Stimulated activated CD4-positive, alpha-beta T cell treated with anti-CD3 and anti-CD28 coated beads, Interleukin-4, amount 100 ng/mL, for 48 hours (primary cell): ENCODE data around the gene PLEKHM2.

ENCODE experiments used
- DNase-seq, 2 donors: peaks; one replicate each; pipeline ENCODE4 v3.0.0-alpha.2; 2020; ENCODE audit warnings: low read depth in 2 of 2

Gene PLEKHM2

GRCh38 chr1:15702722-15703550 lies 18.8 kb downstream of the PLEKHM2 start:
- no peak for DNase-seq

GRCh38 chr1:15703562-15703961 lies 19.4 kb downstream of the PLEKHM2 start:
- DNase-seq, result no peak

- no peak for DNase-seq
Observed at GRCh38 chr1:15704526-15705183, 20.5 kb downstream of the PLEKHM2 start.

GRCh38 chr1:15705184-15705566 lies 21.1 kb downstream of the PLEKHM2 start:
- no peak for DNase-seq

- no peak for DNase-seq
Observed at GRCh38 chr1:15706751-15707150, 22.6 kb downstream of the PLEKHM2 start.

- no peak for DNase-seq
Observed at GRCh38 chr1:15707239-15707925, 23.3 kb downstream of the PLEKHM2 start.

GRCh38 chr1:15708486-15709137 lies 24.5 kb downstream of the PLEKHM2 start:
- no peak for DNase-seq

GRCh38 chr1:15709226-15709625 lies 25.1 kb downstream of the PLEKHM2 start:
- DNase-seq, result no peak

- no peak for DNase-seq
Observed at GRCh38 chr1:15712168-15712567, 28.0 kb downstream of the PLEKHM2 start.

- no peak for DNase-seq
Observed at GRCh38 chr1:15714406-15715136, 30.5 kb downstream of the PLEKHM2 start.

GRCh38 chr1:15717418-15718125 lies 33.5 kb downstream of the PLEKHM2 start:
- no peak for DNase-seq

GRCh38 chr1:15718199-15718601 lies 34.1 kb downstream of the PLEKHM2 start:
- no peak for DNase-seq

GRCh38 chr1:15719381-15720120 lies 35.4 kb downstream of the PLEKHM2 start:
- DNase-seq, result no peak

GRCh38 chr1:15720861-15721260 lies 36.7 kb downstream of the PLEKHM2 start:
- DNase-seq, result no peak

GRCh38 chr1:15722411-15722810 lies 38.3 kb downstream of the PLEKHM2 start:
- DNase-seq, result no peak

- DNase-seq, result no peak
Observed at GRCh38 chr1:15722836-15723532, 38.9 kb downstream of the PLEKHM2 start.

- no peak for DNase-seq
Observed at GRCh38 chr1:15723631-15724246, 39.6 kb downstream of the PLEKHM2 start.

- DNase-seq, result no peak
Observed at GRCh38 chr1:15724949-15725880, 41.1 kb downstream of the PLEKHM2 start.
